HG03457 (cell line): ENCODE measurements around the gene TOR1A.
"Not testable (repeated sequence)": the region's sequence is repeated elsewhere in the genome, so short reads cannot be mapped to it uniquely, and the experiment has no call there.

Source experiments
- ATAC-seq: cut with Tn5 transposase; IDR thresholded peaks from one replicate; pipeline ENCODE4 v1.9.1; 2021; ENCODE audit warnings: moderate number of reproducible peaks; ENCODE audit not compliant: unreplicated experiment

The TOR1A gene

DNA sequence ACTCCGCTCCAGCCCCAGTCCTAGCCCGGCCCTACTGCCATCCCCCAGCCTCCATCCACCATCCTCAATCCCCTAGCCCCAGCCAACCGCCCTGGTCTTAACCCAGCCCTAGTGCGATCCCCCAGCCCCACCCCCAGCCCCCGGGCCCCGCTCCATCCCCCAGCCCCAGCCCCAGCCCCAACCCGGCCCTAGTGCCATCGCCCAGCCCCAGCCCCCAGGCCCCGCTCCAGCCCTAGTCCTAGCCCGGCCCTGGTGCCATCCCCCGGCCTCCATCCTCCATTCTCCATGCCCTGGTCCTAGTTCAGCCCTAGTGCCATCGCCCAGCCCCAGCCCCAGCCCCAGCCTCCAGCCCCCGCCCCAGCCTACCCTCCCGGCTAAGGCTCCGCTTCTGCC, 398 bp downstream of the TOR1A start:
- ATAC-seq: no peak

DNA sequence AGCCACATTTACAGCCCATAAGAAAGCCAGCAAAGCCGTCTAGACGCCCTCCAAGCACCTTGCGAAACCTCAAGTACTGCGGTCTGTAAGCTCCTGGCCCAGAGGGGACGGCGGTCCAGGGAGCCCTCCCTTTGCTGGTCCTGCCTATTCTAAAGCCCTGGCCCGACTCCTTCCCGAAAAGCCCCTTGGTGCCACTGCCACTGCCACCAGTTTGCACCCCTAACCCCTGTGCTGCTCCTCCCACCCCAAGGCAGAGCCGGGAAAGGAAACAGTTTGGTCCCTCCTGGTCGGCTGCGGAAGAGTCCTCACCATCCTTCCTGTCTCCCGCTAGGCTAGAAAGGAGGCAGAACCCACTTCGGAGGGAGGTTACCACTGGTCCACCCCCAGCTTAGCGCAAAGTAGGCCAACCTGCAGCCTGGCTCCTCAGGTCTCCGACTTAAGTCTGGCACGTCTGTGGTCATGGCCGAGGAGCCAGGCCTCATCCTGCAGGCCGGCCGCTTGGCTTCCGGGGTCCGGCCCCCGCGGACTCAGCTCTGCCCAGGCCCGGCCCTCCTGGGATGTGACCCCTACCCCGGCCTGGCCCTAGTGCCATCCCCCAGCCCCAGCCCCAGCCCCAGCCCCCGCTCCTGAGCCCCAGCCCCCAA, 916 bp downstream of the TOR1A start:
- ATAC-seq: no peak

DNA sequence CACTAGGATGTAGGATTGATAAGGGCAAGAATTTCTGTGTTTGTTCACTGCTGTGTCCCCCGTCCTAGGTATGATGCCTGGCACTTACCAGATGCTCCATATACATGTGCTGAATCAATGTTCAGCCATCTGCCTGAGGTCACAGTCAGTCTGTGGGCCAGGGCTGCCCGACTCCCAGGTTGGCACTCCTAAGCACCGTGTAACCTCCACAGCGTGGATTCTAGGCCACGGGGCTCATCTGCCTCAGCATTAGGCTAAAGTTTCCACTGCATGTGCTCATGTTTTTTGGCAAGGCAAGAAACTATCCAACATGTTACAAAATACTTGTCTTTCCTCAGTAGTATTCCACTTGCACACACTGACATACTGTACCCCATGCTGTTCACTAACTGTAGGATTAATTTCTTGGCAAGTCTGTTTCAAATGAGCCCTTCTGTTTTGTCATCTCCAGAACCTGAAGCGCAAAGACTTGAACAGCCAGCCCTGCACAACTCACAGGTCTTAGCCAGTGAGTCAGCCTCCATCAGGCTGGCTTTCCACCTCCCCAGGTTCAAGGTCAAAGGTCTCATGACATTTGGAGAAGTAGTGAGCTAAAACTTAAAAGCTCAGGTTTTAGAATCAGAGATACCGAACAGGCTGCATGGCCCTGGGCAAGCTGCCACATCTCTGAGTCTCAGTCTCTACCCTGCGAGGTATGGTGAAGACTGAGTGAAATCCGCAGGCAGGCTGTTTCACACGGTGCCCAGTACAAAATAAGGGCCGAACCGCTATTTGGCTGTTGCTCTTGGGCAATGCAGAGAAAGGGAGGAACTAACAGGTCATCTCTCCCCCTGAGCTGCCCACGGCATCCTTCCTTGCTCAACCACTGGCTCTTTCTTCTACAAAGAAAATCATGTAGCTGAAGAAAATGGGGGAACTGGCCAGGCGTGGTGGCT, 7.2 kb downstream of the TOR1A start:
- no peak for ATAC-seq

DNA sequence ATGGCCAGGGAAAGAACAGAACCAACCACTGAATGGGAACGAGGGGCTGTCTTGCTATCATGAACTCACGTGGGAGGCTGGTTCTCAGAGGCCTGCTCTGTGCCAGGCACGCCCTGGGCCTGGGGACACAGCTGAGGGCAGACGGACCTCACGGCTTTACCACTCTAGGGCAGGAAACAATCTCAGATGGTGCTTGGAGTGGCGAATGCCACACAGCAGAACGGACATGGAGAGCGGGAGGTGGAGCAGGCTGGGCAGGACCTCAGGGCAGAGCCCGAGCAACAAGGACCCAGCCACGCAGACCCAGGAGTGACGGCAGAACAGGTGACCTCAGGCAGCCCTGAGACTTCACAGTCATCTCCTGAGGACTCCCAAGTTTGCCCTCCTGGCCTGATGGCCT, 8.7 kb downstream of the TOR1A start:
- no peak for ATAC-seq

DNA sequence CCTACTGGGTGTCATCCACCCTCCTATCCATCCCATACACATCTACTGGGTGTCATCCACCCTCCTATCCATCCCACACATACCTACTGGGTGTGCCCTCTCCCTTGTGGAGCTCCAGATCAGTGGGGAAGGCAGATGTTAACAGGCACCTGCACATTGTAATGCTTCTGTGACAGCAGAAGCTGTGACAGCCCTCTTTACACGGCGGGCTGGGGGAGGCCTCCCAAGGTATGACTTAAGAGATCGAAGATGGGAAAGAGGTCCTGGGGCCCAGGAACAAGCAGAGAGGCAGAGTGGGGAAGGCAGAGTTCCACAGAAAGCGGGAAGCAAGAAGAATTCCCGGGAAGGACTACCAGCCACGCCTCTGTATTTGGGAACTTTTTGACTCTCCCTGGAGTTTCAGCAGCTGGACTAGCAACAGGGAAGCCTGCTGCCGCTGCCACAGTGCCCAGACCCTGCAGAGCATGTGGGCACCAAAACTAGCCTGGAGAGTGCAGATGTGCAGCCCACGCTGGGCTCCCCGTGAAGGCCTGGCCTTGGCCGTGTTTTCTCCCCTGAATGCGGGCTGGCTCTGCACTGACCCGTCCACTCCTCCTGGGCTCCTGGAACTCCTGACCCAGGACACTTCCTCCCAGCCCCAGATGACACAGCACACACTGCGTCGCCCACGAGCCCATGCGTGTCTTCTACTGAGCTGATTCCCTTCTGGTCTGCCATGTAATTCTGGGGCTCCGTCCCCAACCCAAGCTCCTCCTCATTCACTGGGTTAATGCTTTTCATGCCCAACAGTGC, 9.3 kb downstream of the TOR1A start:
- ATAC-seq: no peak

DNA sequence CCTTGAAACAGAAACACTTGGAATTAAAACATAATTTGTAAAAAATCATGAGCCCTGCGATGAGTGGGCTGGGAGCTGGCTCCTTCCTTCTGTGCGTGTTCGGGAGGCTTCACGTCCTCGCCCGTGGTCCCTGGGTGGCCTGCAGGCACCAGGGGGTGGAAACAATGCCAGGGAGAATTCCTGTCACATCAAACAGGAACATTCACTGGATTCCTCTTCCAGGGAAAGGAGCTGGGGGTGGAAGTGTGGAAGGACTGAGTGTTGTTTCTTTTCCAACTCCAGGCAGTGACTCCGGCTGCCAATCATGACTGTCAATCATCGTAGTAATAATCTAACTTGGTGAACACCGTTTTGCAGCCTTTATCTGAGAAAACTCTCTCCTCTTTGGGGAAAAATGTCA, 10.3 kb downstream of the TOR1A start:
- no peak for ATAC-seq

DNA sequence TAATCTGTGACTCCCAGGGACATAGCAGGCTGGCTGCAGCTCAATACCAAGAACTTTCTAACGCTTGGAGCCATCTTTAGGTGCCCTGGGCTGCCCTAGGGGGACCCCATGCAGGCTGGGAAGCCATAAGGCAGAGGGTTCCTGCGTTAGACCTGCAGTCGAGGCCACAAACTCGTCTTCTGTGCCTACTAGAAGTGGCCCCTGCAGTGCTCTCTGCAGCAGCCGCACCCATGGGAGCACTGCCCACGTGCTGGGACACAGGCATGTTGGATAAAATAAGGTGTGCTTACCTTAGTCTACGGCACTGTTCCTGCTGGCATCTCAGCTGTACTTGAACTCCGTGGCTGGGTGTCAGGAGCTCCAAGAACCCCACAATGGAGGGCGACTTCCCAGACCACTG, 11.6 kb downstream of the TOR1A start:
- ATAC-seq: no peak

DNA sequence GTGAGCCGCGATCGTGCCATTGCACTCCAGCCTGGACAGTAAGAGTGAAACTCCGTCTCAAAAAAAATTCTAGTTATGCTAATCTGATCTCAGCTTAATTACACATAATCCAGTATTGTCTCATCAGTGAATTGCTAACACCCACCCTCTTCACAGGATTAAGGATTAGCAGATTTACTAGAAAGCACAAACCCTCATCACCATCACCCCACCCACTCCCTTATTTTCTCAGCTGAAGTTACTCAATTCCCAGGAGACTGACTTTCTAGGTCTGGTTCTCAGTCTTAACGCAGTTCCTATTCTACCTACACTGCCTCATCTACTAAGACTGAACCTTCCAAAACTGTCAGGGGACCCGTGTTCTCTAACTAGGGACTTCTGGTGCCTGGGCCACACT, 12.0 kb downstream of the TOR1A start:
- ATAC-seq: no peak

DNA sequence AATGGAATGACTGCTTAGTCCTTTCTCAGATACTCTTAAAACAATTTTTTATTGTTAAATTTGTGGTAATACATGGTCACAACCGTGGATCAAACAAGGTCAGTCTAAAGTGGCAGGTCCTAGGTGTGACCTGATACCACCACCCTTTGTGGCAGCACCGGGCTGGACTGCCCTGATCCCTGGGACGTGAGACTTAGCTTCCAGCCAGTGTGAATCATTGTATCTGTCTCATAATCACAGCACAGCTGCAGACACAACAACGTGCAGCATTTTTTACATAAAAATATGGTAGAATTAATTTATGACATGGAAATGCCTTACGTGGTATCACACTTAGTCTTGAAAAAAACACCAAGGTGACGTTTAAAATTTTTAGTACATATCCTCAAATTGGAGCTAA, 13.1 kb downstream of the TOR1A start:
- ATAC-seq: no peak

DNA sequence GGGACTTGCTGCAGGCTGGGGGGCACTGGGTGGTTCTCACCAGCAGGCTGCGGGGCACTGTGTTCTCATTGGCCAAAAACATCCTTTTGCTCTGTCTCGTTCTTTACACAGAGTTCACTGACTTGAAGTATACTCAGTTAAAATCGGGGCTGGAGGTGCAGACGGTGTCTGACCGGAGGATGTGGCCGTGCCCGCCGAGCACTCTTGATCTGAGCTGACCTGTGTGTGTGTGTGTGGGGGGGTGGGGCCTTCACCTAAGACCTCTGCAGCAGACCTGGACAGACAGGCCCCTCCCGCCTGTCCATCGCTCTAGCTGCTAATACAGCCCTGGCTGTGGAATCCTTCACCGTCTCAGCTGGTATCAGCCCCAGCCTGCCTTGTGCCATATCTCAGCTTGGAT, 13.8 kb downstream of the TOR1A start:
- ATAC-seq: no peak

DNA sequence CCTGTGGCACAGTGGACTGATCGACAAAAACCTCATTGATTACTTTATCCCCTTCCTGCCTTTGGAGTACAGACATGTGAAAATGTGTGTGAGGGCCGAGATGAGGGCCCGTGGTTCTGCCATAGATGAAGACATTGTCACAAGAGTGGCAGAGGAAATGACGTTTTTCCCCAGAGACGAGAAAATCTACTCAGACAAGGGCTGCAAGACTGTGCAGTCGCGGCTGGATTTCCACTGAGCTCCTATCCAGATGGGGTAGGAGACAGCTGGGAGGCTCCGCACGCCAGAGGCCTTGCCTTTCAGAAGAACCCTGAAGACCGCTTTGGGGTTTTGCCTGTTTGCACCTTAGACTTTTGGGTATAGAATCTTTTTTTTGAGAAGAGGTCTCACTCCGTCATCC, 14.6 kb downstream of the TOR1A start:
- no peak for ATAC-seq

DNA sequence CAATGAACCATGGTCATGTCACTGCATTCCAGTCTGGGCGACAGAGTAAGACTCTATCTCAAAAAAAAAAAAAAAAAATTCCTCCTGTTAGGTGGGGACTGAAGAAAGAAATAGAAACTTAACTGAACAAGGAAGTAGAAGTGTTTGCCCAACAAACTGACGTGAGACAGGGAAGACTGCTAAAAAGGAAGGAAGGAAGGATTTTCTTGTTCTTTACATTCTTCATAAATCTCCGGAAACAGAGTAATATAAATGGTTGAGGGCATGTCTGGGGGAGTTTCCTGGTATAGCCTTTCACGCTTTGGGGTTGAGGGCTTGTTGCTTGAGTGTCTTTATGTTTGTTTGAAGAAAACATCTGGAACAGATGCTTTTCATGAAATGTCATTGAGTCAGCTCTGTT, 17.9 kb downstream of the TOR1A start:
- ATAC-seq: no peak

DNA sequence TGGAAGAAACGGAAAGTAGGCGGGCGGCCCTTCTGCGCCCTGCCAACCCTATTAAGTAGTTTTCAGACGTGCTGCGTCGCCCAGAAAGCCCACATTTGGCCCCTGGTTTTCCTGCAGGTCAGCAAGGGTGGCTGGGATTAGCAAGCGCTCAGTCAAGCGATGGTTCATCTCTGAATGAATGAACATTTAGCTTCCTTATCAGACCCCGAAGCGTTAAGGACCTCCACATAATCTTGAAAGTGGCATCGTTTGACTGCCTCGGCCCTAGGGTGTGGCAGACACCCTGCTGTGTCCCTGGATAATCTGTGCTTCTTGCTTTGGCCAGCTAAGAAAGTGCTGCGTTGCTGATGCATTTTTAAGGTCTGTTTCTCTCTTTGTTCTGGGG, 20.3 kb downstream of the TOR1A start:
- ATAC-seq: no peak

DNA sequence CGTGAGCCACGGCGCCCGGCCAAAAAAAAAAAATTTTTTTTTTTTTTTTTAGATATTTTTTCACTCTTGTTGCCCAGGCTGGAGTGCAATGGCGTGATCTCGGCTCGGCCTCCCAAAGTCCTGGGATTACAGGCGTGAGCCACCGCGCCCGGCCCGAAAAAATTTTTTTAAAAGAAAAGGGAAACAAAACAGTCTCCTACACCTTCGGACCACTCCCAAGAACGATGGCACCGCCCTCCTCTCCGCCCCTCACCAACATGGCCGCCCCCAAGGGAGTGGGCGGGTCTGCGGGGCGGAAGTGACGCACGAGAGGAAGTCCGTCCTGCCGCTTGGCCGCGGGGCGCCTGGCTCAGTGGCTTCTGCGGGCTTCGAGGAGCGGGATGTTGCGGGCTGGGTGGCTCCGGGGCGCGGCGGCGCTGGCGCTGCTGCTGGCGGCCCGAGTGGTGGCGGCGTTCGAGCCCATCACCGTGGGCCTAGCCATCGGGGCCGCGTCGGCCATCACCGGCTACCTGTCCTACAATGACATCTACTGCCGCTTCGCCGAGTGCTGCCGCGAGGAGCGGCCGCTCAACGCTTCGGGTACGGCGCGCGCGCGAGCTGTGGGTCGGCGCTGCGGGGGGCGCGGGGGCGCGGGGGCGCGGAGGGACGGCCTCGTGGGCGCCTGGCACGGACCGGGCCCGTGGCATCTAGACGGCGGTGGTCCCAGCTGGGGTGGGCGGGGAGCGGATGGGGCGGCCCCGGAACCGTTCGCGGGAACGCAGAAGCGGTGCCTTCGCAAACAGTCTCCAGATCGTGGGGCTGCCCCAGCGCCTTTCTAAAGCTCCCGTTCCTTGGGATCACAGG, 20.9 kb downstream of the TOR1A start, which contains the start of gene TOR1B:
TOR1B (plus strand) TSS at position 352 of the 843 bp plus-strand sequence; CDS start at position 381, 29 bp downstream.
- peak; percentile 74 for ATAC-seq

DNA sequence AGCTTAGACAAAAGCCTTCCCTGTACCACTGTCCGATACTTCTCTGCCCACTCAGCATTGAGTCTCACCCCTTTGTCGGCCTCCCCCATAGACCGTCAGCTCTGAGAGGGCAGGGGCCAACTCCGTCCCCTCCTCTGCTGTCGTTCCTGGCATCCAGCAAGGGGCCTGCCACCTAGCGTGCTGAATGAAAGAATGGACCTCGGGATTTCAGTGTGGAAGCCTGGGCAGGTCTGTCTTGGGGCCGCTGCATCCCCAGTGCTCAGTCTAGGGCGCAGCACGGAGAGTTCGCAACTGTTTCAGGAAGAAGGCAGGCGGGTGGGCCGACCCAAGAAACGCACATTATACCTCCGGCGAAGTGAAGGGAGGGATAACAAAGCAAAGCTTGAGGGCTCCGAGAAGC, 22.4 kb downstream of the TOR1A start:
- no peak for ATAC-seq

DNA sequence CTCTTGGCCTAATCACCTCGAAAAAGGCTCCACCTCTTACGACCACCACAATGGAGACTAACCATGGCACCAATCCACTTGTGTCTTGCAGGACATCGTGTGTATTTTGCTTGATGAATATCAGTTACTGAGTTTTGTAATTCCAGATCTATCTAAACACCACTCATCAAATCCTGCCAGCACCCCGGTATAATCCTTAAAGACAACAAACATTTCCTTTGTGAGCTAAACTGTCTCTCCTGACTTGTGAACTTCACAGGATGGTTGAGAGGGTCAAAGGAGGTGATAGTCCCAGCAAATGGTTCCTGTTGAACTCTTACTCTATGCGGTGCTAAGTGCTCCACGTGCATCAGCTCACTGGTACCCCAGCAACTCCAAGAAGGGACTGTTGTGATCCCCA, 25.0 kb downstream of the TOR1A start:
- ATAC-seq: no peak

DNA sequence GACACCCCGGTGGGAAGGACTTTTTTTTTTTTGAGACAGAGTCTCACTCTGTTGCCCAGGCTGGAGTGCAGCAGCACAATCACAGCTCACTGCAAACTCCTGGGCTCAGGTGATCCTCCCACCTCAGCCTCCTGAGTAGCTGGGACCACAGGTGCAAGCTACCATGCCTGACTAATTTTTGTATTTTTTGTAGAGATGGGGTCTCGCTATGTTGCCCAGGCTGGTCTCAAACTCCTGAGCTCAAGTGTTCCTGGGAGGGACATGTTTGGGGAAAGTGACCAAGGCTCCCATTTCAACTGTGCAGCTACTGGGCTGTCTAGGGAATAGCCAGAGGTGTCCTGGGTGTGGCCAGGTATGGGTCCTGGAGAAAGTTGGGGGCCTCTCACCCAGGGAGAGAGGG, 27.9 kb downstream of the TOR1A start:
- ATAC-seq: not testable (repeated sequence)

DNA sequence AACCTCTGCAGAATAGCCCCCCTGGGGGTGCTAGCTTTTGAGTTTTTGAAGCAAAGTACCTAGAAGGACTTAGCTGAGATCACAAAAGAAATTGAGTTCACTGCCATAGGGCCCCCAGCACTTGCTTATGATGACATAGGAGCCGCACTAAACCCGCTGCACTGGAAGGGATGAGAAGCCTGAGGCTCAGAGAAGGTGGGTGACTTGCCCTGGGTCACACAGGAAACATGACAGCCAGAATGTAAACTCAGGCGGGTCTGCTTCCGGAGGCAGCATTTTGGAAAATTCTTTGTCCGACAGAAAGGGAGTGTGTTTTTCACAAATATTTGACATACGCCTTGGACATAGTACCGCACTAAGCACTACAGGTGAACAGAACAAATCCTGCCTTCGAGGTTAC, 29.4 kb downstream of the TOR1A start:
- no peak for ATAC-seq

DNA sequence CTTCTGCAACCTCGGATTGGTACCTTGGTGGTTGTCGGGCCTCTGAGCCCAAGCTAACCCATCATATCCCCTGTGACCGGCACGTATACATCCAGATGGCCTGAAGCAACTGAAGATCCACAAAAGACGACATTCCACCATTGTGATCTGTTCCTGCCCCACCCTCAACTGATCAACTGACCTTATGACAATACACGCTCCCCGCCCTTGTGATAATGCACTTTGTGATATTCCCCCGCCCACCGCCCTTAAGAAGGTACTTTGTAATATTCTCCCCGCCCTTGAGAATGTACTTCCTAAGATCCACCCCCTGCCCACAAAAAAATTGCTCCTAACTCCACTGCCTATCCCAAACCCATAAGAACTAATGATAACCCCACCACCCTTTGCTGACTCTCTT, 37.5 kb downstream of the TOR1A start:
- ATAC-seq: no peak

DNA sequence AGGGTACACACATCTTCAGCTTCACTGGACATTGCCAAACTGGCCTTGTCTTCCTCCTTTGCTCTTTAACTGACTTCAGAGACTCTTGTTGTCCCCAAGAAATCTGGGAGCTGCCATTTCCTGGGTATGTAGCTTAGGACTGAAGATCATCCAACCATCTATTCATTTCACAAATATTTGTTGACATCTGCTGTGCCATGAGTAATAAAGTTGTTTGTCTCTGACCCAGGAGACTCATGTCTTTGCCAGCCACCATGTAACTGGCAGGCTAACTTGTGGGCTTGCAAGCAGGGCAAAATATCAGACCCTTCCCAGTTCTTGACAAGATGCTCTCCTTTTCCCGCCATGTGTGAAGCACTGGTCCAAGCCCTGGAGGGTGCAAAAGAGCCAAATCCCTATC, 38.1 kb downstream of the TOR1A start:
- ATAC-seq: no peak

DNA sequence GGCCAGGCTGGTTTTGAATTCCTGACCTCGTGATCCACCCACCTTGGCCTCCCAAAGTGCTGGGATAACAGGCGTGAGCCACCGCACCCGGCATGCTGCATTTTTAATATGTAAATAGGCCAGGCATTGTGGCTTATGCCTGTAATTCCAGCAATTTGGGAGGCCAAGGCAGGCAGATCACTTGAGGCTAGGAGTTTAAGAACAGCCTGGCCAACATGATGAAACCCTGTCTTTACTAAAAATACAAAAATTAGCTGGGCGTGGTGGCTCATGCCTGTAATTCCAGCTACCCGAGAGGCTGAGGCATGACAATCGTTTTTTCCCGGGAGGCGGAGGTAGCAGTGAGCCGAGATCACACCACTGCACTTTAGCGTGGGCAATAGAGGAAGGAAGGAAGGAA, 39.0 kb downstream of the TOR1A start:
- ATAC-seq: not testable (repeated sequence)
